Measurements from ENCODE around the gene DUSP1.

- TF ChIP-seq CTCF (IDR thresholded peaks at IDR 0.05) (no peak), POLR2A (IDR thresholded peaks at IDR 0.05) (no peak)
These were observed 38.8 kb upstream of the DUSP1 start for GRCh38 chr5:172809774-172810173.

Measured in body of pancreas (tissue), 4 donors.